Thymus (tissue), 11 donors: Measurements from ENCODE around the gene ARIH1. TPM values are rescaled to one million over a fixed set of nuclear protein-coding genes. Genes with fewer than 3 reads are reported as not detected.

Source experiments
- DNase-seq, 9 donors: peaks; one replicate each; pipeline ENCODE4 v3.0.0-alpha.2; 2013; ENCODE audit warnings: low spot score in 9 of 9, low read depth in 6 of 9, missing footprints in 1 of 9
- H3K27ac ChIP-seq, 2 donors: one replicate each; pipeline ENCODE4 v1.5.1; 2013; ENCODE audit warnings: control low read depth in 1 of 2, low read depth in 1 of 2, low read length in 1 of 2, mild to moderate bottlenecking in 1 of 2, moderate library complexity in 1 of 2
- H3K27me3 ChIP-seq, 2 donors: one replicate each; pipeline ENCODE4 v1.5.1; 2013; ENCODE audit warnings: low read length in 1 of 2; ENCODE audit not compliant: control insufficient read depth in 2 of 2, insufficient read depth in 1 of 2
- H3K36me3 ChIP-seq, 2 donors: one replicate each; pipeline ENCODE4 v1.5.1; 2013; ENCODE audit warnings: low read length in 1 of 2, mild to moderate bottlenecking in 1 of 2, moderate library complexity in 1 of 2; ENCODE audit not compliant: control insufficient read depth in 2 of 2, insufficient read depth in 2 of 2
- H3K4me1 ChIP-seq, 2 donors: one replicate each; pipeline ENCODE4 v1.5.1; 2013; ENCODE audit warnings: low read length in 2 of 2; ENCODE audit not compliant: control insufficient read depth in 2 of 2, insufficient read depth in 2 of 2
- H3K4me3 ChIP-seq, 2 donors: one replicate each; pipeline ENCODE4 v1.5.1; 2013; ENCODE audit warnings: low read length in 2 of 2, control low read depth in 1 of 2, mild to moderate bottlenecking in 1 of 2
- H3K9me3 ChIP-seq, 2 donors: one replicate each; pipeline ENCODE4 v1.5.1; 2013; ENCODE audit warnings: low read length in 1 of 2, mild to moderate bottlenecking in 1 of 2; ENCODE audit not compliant: control insufficient read depth in 2 of 2, insufficient read depth in 1 of 2
- WGBS: extraction: QIAGEN DNeasy Blood & Tissue Kit; methylation state at CpG from one replicate; pipeline ENCODE4 v1.1.7; 2013; 5-methylcytosine and 5-hydroxymethylcytosine counted together
- polyA plus RNA-seq: library from polyadenylated mRNA; stranded (reverse); fragments of 200-250 nt; gene quantifications from one replicate; pipeline ENCODE4 v1.2.3, GENCODE V29; 2013
- total RNA-seq: library from RNA; stranded (reverse); fragments of 120-200 nt; gene quantifications from one replicate; pipeline ENCODE4 v1.2.4, GENCODE V29; 2013
- donor health status: healthy.

Gene ARIH1
- total and polyA plus RNA-seq, 2 donors = 32.0 to 41.9 TPM

DNA sequence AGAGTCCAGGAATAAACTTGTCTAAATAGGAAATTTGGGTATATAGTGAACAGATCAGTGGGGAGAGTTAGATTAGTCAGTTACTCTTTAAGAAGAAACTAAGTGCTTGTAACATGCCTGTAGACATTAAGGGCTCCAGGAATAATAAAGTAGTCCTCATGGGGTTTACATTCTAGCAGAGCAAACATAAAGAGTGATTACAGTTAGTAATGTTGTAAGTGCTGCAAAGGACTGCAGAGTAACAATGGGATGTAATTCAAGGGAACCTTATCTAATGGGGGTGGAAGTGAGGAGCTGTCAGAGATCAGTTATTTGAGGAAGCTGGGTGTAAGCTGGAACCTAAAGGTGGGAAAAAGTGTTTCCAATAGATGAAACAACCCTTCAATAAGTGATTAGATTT lies 67.5 kb downstream of the ARIH1 start:
- H3K27ac ChIP-seq = no peak overlapping the region
- peaks cover 8 to 10% of the 10 kb centered on the region in 2 donors for H3K36me3 ChIP-seq
- no peak overlapping the region for H3K4me3 ChIP-seq
- H3K27me3 ChIP-seq = no peaks in the 10 kb centered on the region
- no peak for DNase-seq
- H3K4me1 ChIP-seq = no peaks in the 10 kb centered on the region
- H3K9me3 ChIP-seq = peaks cover 4 to 8% of the 10 kb centered on the region in 2 donors

DNA sequence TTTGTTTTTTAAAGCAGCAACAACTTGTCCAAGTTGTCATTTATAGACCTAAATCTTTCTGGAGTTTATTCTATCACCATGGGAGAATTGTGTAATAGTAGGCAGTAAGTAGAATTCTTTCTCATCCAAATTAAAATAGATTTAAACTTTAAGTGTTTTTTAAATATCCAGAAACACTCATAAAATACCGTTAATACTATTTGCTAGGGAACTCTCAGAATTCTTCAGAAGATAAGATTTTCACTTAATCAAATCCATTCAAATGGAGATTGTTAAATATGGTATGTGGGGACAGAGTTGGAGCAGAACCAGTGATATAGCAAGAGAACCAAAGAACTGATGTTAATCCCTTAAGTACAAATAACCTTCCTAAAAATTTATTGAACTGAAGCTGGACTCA lies 71.0 kb downstream of the ARIH1 start:
- Histone ChIP-seq H3K36me3 (peaks cover 8 to 10% of the 10 kb centered on the region in 2 donors), H3K27ac (no peak overlapping the region), H3K4me1 (no peaks in the 10 kb centered on the region), H3K9me3 (peaks cover 4 to 8% of the 10 kb centered on the region in 2 donors), H3K4me3 (no peak overlapping the region), H3K27me3 (no peaks in the 10 kb centered on the region)
- 99% methylated on average over 1 of the region's 1 CpG for WGBS
- no peak for DNase-seq

DNA sequence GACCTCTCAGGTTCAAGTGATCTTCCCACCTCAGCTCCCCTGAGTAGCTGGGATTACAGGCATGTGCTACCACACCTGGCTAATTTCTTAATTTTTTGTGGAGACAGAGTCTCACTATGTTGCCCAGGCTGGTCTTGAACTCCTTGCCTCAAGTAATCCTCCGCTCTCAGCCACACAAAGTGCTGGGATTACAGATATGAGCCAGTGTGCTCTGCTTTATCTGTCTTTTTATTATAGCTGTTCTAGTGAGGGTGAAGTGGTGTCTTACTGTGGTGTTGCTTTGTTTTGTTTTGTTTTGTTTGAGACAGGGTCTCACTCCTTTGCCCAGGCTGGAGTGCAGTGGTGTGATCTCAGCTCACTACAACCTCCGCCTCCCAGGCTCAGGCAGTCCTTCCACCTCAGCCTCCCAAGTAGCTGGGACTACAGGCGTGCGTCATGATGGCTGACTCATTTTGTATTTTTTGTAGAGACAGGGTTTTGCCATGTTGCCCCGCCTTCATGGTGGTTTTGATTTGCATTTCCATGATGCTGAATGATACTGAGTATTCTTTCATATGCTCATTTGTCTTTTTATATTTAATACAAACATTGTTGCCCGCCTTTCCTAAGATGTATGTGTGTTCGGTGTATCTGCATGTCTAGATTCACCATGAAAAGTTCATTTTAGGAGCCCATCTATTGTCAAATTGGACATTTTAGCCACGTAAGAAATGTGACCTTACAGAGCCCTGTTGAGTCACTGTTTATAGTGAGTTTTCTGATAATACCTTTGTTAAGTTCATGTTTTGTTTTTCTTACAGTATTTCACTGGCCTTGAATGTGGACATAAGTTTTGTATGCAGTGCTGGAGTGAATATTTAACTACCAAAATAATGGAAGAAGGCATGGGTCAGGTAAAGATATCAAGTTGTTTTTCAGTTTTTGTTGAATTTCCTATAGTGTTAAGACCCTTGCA lies 80.6 kb downstream of the ARIH1 start:
- H3K4me1 ChIP-seq = no peaks in the 10 kb centered on the region
- DNase-seq = no peak
- H3K9me3 ChIP-seq = no peaks in the 10 kb centered on the region
- H3K4me3 ChIP-seq = no peak overlapping the region
- WGBS = 98% methylated on average over 8 of the region's 8 CpGs
- peaks cover 15 to 19% of the 10 kb centered on the region in 2 donors for H3K36me3 ChIP-seq
- H3K27ac ChIP-seq = no peak overlapping the region
- no peaks in the 10 kb centered on the region for H3K27me3 ChIP-seq

DNA sequence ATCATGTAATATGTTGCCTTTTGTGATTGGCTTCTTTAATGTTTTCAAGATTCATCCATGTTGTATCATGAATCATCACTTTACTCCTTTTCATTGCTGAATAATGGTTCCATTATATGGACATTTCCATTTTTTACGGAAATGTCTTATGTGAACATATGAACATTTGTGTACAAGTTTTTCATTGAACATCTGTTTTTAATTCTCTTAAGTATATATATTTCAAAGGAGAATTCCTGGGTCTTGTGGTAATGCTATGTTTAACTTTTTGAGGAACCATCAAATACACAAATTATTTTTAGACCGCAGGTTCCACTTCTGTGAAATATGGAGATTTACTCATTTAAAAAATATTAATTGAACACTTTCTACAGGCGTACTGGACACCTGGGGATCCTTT lies 85.7 kb downstream of the ARIH1 start:
- Histone ChIP-seq H3K4me1 (no peaks in the 10 kb centered on the region), H3K27ac (no peak overlapping the region), H3K27me3 (no peaks in the 10 kb centered on the region), H3K36me3 (peaks cover 18 to 35% of the 10 kb centered on the region in 2 donors), H3K9me3 (no peaks in the 10 kb centered on the region), H3K4me3 (no peak overlapping the region)
- WGBS = 98% methylated on average over 3 of the region's 3 CpGs
- DNase-seq = no peak

DNA sequence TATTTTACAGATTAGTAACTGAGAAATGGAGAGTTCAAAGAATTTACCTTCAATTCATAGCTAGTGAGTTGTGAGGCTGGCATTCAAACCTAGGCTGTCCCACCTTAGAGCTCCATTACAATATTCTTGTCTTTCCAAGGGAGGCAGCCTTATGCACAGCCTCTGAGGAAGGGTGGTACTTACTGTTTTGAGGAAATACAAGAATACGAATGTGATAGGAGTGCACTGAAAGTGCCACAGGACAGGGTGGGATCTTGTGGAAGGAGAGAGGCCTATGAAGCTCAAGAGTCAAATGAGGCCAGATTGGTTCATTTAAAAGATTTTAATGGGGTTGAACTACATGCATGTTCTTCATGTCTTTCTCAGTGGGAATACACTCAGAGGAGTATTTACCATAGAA lies 86.3 kb downstream of the ARIH1 start:
- Histone ChIP-seq H3K36me3 (peaks cover 17 to 32% of the 10 kb centered on the region in 2 donors), H3K27me3 (no peaks in the 10 kb centered on the region), H3K4me1 (no peaks in the 10 kb centered on the region), H3K9me3 (no peaks in the 10 kb centered on the region), H3K4me3 (no peak overlapping the region), H3K27ac (no peak overlapping the region)
- WGBS = 98% methylated on average over 1 of the region's 1 CpG
- DNase-seq = no peak

DNA sequence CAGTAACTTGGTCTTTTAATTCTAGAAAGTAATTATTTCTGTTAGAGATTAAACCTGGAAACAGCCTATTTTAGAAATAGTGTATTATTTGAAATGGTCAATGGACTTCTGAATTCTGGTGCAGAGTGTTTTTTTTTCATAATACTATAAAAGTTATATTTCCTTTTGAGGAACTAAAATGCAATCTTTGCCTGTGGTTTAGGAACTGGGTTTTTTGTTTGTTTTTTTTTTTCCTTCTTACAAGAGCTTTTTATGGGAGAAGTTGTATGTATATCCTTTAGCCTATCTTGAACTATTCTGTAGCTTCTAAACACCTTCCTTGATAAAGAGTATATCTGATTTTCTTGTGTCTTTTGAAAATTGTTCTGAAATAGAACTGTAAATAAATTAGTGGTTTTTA lies 88.3 kb downstream of the ARIH1 start:
- H3K36me3 ChIP-seq = peaks cover 9 to 25% of the 10 kb centered on the region in 2 donors
- no peak overlapping the region for H3K27ac ChIP-seq

DNA sequence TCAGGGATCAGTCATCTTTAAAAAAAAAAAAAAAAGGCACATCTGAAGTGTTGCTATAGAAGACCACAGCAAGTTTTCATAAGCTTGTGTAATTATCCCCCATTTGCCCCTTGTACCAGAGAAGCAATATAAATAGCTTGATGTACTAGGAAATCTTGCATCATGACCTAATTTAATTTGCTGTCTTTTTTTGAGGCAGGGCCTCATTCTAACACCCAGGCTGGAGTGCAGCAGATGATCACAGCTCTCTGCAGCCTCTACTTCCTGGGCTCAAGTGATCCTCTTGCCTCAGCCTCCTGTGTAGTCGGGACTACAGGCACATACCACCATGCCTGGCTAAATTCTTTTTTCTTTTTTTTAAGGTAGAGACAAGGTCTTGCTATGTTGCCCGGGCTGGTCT lies 88.7 kb downstream of the ARIH1 start:
- Histone ChIP-seq H3K9me3 (no peaks in the 10 kb centered on the region), H3K4me3 (no peak overlapping the region), H3K27me3 (no peaks in the 10 kb centered on the region), H3K36me3 (peaks cover 9 to 26% of the 10 kb centered on the region in 2 donors), H3K4me1 (no peaks in the 10 kb centered on the region), H3K27ac (no peak overlapping the region)
- no peak for DNase-seq
- WGBS = 98% methylated on average over 2 of the region's 2 CpGs

More for the DNA sequence above, 88.3 kb downstream of the ARIH1 start:
- DNase-seq = no peak
- Histone ChIP-seq H3K27me3 (no peaks in the 10 kb centered on the region), H3K4me1 (no peaks in the 10 kb centered on the region), H3K9me3 (no peaks in the 10 kb centered on the region), H3K4me3 (no peak overlapping the region)

DNA sequence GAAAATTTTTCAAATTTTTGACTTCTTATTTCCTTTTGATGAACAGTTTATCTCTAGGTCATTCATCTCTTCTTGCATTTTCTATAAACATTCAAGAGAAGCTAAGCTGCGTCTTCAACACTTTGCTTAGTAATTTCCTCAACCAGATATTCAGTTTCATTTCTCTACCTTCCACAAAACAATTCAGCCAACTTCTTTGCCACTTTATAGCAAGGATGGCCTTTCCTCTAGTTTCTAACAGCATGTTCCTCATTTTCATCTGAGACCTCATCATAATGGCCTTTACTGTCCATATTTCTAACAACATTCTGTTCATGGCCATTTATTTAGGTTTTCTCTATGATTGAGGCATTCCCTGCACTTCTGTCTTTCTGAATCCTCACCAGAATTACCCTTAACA lies 90.0 kb downstream of the ARIH1 start:
- H3K27me3 ChIP-seq = no peaks in the 10 kb centered on the region
- H3K27ac ChIP-seq = no peak overlapping the region

DNA sequence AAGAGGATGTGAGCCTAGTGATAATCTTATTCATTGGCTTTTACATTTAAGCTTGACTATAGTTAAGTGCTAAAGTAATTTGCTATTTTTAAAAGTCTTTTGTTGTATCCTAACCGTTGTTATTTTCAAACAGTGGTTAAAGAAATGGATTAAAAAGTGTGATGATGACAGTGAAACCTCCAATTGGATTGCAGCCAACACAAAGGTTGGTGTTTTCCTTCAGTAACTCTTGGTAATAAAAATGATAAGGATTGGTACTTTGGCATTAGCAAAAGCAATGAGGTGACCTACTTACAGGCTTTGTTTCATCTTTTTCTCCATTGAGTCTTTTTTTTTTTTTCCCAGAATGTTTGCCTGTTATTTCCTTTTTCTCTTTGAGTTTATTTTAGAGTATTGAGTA lies 92.8 kb downstream of the ARIH1 start:
- no peak overlapping the region for H3K4me3 ChIP-seq
- H3K4me1 ChIP-seq = no peaks in the 10 kb centered on the region
- H3K27me3 ChIP-seq = no peaks in the 10 kb centered on the region
- DNase-seq = no peak
- no peaks in the 10 kb centered on the region for H3K9me3 ChIP-seq
- 91% methylated on average over 1 of the region's 1 CpG for WGBS
- peaks cover 25 to 35% of the 10 kb centered on the region in 2 donors for H3K36me3 ChIP-seq
- H3K27ac ChIP-seq = no peak overlapping the region

More for the DNA sequence above, 90.0 kb downstream of the ARIH1 start:
- peaks cover 13 to 28% of the 10 kb centered on the region in 2 donors for H3K36me3 ChIP-seq
- no peak overlapping the region for H3K4me3 ChIP-seq
- DNase-seq = no peak
- H3K9me3 ChIP-seq = no peaks in the 10 kb centered on the region
- 100% methylated on average over 1 of the region's 1 CpG for WGBS
- no peaks in the 10 kb centered on the region for H3K4me1 ChIP-seq
